ENCODE data around the gene PDS5B. TPM values are rescaled to one million over a fixed set of nuclear protein-coding genes. Genes with fewer than 3 reads are reported as not detected.

PDS5B gene
- total RNA-seq, 1 experiment from 2014 or later, result 44.3 TPM

DNA sequence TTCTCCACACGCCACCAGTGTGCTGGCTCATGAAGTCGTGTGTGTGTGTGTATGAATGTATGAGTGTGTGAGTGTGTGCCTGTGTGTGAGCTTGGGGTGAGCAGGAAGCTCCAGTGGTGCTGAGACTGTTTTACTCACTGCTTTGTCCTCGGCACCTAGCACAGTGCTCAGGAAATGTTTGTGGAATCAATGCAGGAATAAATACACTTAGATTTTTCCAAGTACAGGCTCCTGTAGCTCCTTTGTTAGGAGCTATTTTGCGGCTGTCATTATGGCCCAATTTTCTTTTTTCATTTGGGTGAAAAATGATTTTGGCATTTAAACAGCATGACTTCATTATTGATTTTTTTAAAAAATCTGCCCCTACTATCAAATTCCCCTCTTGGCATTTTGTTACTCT is 236.5 kb downstream of the PDS5B start:
- POLR2A ChIA-PET, result no interaction called here
- no peaks in the 10 kb centered on the region for H3K36me3 Mint-ChIP-seq
- no peak overlapping the region for H3K27ac Mint-ChIP-seq
- H3K27me3 Mint-ChIP-seq (ENCODE audit: low read depth), result no peaks in the 10 kb centered on the region
- no peaks in the 10 kb centered on the region for H3K9me3 Mint-ChIP-seq
- no peak for ATAC-seq
- CTCF ChIA-PET, result interaction anchor here (0.7 kb wide), 1 partner anchor 235 kb away, joined by 3 read pairs; no protein-coding TSS in a partner anchor
- H3K4me1 Mint-ChIP-seq, result peaks cover 5% of the 10 kb centered on the region
- H3K4me3 Mint-ChIP-seq, result no peak overlapping the region
- TF ChIP-seq GABPB1 (CRISPR knock-in tag; IDR thresholded peaks at IDR 0.05), result no peak
- no peak for TF ChIP-seq NR1H2 (CRISPR knock-in tag; IDR thresholded peaks at IDR 0.05)
- TF ChIP-seq PRRX2 (CRISPR knock-in tag; IDR thresholded peaks at IDR 0.05), result no peak
- TF ChIP-seq GRHL2 (CRISPR knock-in tag; IDR thresholded peaks at IDR 0.05; ENCODE audit: insufficient replicate concordance, severe bottlenecking), result no peak
- no peak for TF ChIP-seq NR2C2 (CRISPR knock-in tag; IDR thresholded peaks at IDR 0.05)
- no peak for DNase-seq (ENCODE audit: low spot score)

DNA sequence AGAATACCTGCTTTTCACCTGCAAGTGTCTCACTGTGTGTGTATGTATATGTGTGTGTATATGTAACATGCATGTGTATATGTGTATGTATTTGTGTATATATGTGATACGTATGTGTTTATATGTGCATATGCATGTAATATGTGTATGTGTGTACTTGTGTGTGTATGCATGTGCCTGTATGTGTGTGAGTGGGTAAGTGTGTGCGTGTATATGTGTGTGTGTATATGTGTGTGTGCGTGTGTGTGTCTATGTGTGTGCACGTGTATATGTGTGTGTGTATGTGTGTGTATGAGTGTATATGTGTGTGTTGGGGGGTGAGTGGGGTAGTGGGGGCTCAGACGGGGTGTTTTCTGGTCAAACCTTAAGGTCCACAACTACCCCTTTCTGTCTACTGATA is 237.3 kb downstream of the PDS5B start:
- H3K4me1 Mint-ChIP-seq, result peaks cover 5% of the 10 kb centered on the region
- ChIA-PET CTCF (no interaction called here), POLR2A (no interaction called here)
- TF ChIP-seq NFATC4 (CRISPR knock-in tag; IDR thresholded peaks at IDR 0.05), result no peak
- TF ChIP-seq, protein P1, sequence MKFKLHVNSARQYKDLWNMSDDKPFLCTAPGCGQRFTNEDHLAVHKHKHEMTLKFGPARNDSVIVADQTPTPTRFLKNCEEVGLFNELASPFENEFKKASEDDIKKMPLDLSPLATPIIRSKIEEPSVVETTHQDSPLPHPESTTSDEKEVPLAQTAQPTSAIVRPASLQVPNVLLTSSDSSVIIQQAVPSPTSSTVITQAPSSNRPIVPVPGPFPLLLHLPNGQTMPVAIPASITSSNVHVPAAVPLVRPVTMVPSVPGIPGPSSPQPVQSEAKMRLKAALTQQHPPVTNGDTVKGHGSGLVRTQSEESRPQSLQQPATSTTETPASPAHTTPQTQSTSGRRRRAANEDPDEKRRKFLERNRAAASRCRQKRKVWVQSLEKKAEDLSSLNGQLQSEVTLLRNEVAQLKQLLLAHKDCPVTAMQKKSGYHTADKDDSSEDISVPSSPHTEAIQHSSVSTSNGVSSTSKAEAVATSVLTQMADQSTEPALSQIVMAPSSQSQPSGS (CRISPR knock-in tag; IDR thresholded peaks at IDR 0.05; ENCODE audit: borderline replicate concordance, low read depth), result no peak
- TF ChIP-seq, protein P2, sequence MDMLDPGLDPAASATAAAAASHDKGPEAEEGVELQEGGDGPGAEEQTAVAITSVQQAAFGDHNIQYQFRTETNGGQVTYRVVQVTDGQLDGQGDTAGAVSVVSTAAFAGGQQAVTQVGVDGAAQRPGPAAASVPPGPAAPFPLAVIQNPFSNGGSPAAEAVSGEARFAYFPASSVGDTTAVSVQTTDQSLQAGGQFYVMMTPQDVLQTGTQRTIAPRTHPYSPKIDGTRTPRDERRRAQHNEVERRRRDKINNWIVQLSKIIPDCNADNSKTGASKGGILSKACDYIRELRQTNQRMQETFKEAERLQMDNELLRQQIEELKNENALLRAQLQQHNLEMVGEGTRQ (CRISPR knock-in tag; IDR thresholded peaks at IDR 0.05), result no peak
- TF ChIP-seq ZNF219 (CRISPR knock-in tag; IDR thresholded peaks at IDR 0.05; ENCODE audit: borderline replicate concordance), result no peak
- TF ChIP-seq ZNF671 (CRISPR knock-in tag; IDR thresholded peaks at IDR 0.05), result no peak
- no peak for TF ChIP-seq ZNF416 (CRISPR knock-in tag; IDR thresholded peaks at IDR 0.05)
- no peak for TF ChIP-seq TEAD1 (CRISPR knock-in tag; IDR thresholded peaks at IDR 0.05)
- no peak for TF ChIP-seq FOXK1 (CRISPR knock-in tag; IDR thresholded peaks at IDR 0.05)
- no peak for TF ChIP-seq ZNF423 (CRISPR knock-in tag; IDR thresholded peaks at IDR 0.05)
- TF ChIP-seq, protein P3, sequence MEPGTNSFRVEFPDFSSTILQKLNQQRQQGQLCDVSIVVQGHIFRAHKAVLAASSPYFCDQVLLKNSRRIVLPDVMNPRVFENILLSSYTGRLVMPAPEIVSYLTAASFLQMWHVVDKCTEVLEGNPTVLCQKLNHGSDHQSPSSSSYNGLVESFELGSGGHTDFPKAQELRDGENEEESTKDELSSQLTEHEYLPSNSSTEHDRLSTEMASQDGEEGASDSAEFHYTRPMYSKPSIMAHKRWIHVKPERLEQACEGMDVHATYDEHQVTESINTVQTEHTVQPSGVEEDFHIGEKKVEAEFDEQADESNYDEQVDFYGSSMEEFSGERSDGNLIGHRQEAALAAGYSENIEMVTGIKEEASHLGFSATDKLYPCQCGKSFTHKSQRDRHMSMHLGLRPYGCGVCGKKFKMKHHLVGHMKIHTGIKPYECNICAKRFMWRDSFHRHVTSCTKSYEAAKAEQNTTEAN (CRISPR knock-in tag; IDR thresholded peaks at IDR 0.05), result no peak
- no peak for TF ChIP-seq JUN (CRISPR knock-in tag; IDR thresholded peaks at IDR 0.05)
- TF ChIP-seq, protein P4, sequence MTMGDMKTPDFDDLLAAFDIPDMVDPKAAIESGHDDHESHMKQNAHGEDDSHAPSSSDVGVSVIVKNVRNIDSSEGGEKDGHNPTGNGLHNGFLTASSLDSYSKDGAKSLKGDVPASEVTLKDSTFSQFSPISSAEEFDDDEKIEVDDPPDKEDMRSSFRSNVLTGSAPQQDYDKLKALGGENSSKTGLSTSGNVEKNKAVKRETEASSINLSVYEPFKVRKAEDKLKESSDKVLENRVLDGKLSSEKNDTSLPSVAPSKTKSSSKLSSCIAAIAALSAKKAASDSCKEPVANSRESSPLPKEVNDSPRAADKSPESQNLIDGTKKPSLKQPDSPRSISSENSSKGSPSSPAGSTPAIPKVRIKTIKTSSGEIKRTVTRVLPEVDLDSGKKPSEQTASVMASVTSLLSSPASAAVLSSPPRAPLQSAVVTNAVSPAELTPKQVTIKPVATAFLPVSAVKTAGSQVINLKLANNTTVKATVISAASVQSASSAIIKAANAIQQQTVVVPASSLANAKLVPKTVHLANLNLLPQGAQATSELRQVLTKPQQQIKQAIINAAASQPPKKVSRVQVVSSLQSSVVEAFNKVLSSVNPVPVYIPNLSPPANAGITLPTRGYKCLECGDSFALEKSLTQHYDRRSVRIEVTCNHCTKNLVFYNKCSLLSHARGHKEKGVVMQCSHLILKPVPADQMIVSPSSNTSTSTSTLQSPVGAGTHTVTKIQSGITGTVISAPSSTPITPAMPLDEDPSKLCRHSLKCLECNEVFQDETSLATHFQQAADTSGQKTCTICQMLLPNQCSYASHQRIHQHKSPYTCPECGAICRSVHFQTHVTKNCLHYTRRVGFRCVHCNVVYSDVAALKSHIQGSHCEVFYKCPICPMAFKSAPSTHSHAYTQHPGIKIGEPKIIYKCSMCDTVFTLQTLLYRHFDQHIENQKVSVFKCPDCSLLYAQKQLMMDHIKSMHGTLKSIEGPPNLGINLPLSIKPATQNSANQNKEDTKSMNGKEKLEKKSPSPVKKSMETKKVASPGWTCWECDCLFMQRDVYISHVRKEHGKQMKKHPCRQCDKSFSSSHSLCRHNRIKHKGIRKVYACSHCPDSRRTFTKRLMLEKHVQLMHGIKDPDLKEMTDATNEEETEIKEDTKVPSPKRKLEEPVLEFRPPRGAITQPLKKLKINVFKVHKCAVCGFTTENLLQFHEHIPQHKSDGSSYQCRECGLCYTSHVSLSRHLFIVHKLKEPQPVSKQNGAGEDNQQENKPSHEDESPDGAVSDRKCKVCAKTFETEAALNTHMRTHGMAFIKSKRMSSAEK (CRISPR knock-in tag; IDR thresholded peaks at IDR 0.05; ENCODE audit: borderline replicate concordance), result no peak
- no peak for TF ChIP-seq TP53 (CRISPR knock-in tag; IDR thresholded peaks at IDR 0.05)
- TF ChIP-seq, protein P5, sequence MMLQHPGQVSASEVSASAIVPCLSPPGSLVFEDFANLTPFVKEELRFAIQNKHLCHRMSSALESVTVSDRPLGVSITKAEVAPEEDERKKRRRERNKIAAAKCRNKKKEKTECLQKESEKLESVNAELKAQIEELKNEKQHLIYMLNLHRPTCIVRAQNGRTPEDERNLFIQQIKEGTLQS (CRISPR knock-in tag; conservative IDR thresholded peaks at IDR 0.05), result no peak
- no peak for TF ChIP-seq GTF2I (CRISPR knock-in tag; conservative IDR thresholded peaks at IDR 0.05)
- TF ChIP-seq GABPB1 (CRISPR knock-in tag; IDR thresholded peaks at IDR 0.05), result no peak
- TF ChIP-seq, protein P6, sequence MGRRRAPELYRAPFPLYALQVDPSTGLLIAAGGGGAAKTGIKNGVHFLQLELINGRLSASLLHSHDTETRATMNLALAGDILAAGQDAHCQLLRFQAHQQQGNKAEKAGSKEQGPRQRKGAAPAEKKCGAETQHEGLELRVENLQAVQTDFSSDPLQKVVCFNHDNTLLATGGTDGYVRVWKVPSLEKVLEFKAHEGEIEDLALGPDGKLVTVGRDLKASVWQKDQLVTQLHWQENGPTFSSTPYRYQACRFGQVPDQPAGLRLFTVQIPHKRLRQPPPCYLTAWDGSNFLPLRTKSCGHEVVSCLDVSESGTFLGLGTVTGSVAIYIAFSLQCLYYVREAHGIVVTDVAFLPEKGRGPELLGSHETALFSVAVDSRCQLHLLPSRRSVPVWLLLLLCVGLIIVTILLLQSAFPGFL (CRISPR knock-in tag; IDR thresholded peaks at IDR 0.05; ENCODE audit: borderline replicate concordance), result no peak
- TF ChIP-seq, protein P7, sequence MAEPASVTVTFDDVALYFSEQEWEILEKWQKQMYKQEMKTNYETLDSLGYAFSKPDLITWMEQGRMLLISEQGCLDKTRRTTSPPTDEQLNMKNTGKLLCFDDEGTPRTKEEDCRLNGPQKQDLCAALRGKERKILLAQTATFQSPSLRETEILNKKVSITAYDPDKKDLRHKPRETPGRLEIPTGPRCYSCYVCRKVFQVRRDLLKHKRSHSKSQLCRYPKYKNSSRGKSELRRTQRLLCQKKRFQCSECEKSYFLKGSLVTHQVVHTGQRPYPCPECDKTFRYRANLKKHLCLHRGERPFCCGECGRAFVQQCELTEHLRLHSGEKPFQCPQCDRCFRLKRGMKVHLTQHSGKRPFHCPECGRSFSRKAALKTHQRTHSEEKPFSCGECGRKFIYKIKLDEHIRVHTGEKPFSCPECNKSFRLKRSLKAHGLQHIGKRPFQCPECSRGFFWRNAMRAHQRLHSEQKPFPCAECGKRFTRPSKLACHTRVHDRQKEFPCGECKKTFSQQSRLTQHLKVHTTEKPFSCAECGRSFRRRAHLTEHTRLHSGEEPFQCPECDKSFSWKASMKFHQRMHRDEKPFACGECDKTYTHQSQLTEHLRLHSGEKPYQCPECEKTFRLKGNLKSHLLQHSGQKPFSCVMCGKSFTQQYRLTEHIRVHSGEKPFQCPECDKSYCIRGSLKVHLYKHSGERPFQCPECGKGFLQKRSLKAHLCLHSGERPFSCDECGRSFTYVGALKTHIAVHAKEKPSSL (CRISPR knock-in tag; conservative IDR thresholded peaks at IDR 0.05), result no peak
- H3K27me3 Mint-ChIP-seq (ENCODE audit: low read depth), result no peaks in the 10 kb centered on the region
- no peak for DNase-seq (ENCODE audit: low spot score)
- H3K9me3 Mint-ChIP-seq, result no peaks in the 10 kb centered on the region
- ATAC-seq, result no peak
- no peak overlapping the region for H3K27ac Mint-ChIP-seq
- H3K4me3 Mint-ChIP-seq, result no peak overlapping the region
- no peaks in the 10 kb centered on the region for H3K36me3 Mint-ChIP-seq
